22Rv1 (cell line): ENCODE data around the gene PRRC2B.
"Not testable (repeated sequence)": the region's sequence is repeated elsewhere in the genome, so short reads cannot be mapped to it uniquely, and the experiment has no call there.

Source experiments
- H3K27ac ChIP-seq: fragments of 450-650 bp; 2 replicates; pipeline ENCODE4 v1.5.1; 2017
- ZFX ChIP-seq: fragments of 450-650 bp; IDR thresholded peaks from 2 replicates; pipeline ENCODE4 v1.6.1; 2017; ENCODE audit warnings: antibody characterized with exemption, borderline replicate concordance
- TF ChIP-seq, protein P1 (sequence below): fragments of 450-650 bp; IDR thresholded peaks from 2 replicates; pipeline ENCODE4 v1.5.1; 2017; ENCODE audit warnings: mild to moderate bottlenecking

Gene PRRC2B

GRCh38 chr9:131502781-131503625 is 109.1 kb downstream of the PRRC2B start, which contains the start of gene POMT1:
TSS of gene POMT1 (plus strand) at chr9:131502918. CDS start at chr9:131504219, 1,301 bp downstream.
- H3K27ac ChIP-seq: peak within 1 kb of the TSS; percentile 70
- TF ChIP-seq ZFX: no peak
- TF ChIP-seq, protein P1, sequence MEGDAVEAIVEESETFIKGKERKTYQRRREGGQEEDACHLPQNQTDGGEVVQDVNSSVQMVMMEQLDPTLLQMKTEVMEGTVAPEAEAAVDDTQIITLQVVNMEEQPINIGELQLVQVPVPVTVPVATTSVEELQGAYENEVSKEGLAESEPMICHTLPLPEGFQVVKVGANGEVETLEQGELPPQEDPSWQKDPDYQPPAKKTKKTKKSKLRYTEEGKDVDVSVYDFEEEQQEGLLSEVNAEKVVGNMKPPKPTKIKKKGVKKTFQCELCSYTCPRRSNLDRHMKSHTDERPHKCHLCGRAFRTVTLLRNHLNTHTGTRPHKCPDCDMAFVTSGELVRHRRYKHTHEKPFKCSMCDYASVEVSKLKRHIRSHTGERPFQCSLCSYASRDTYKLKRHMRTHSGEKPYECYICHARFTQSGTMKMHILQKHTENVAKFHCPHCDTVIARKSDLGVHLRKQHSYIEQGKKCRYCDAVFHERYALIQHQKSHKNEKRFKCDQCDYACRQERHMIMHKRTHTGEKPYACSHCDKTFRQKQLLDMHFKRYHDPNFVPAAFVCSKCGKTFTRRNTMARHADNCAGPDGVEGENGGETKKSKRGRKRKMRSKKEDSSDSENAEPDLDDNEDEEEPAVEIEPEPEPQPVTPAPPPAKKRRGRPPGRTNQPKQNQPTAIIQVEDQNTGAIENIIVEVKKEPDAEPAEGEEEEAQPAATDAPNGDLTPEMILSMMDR: no peak

- no peak for TF ChIP-seq ZFX
- TF ChIP-seq, protein P1: no peak
- peak overlapping the region; percentile 70 for H3K27ac ChIP-seq
Observed at GRCh38 chr9:131503626-131504465, 110.0 kb downstream of the PRRC2B start.

GRCh38 chr9:131505012-131505411 is 111.1 kb downstream of the PRRC2B start:
- TF ChIP-seq ZFX: no peak
- TF ChIP-seq, protein P1: no peak
- H3K27ac ChIP-seq: no peak overlapping the region

DNA sequence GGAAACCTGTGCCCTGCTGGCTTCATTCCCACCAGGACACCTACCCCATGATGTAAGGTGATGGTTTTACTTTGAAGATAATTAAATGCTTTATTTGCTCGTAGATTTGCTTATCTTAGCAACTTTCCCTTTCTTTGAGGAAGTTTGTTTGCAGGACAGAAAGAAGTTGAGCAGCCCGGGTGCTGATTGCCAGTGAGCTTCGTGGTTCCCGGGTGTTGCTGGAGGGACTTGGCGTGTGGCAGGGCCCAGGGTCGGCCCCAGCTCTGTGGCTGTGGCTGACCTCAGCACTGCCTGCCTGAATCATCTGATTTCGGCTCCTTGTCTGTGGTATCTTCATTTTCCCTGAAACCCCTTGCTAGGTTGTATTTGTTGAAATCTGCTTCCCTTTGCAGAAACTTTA is 117.5 kb downstream of the PRRC2B start:
- no peak for TF ChIP-seq ZFX
- H3K27ac ChIP-seq: no peak overlapping the region

DNA sequence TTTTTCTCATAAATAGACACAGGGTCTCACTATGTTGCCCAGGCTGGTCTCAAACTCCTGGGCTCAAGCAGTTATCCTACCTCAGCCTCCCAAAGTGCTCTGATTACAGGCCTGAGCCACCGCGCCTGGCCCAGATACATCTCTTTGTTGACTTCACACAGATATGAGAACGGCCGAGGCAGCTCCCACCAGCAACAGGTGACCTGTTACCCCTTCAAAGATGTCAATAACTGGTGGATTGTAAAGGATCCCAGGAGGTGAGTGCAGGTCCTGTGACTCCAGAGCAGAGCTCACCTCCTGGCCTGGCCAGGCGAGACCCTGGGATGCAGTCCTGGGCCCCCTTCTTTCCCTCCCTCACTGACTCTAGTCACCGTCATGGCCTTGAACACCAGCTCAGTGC is 118.0 kb downstream of the PRRC2B start:
- TF ChIP-seq, protein P1: no peak
- TF ChIP-seq ZFX: no peak
- no peak overlapping the region for H3K27ac ChIP-seq

DNA sequence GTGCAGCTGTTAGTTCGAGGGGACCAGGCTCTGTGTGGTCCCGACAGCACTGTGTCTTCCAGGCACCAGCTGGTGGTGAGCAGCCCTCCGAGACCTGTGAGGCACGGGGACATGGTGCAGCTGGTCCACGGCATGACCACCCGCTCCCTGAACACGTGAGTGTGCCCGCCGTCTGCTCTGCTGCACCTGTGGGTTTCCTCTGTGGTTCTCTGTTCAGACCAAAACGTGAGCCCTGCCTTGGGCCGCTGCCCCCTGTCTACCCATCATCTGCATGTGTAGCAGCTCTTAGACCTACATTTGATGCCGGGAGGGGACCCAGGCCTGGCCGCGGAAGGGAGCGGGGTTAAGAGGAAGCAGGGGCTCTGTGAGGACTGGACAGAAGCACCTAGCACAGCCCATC is 119.3 kb downstream of the PRRC2B start:
- H3K27ac ChIP-seq: no peak overlapping the region
- TF ChIP-seq, protein P1: no peak
- no peak for TF ChIP-seq ZFX

DNA sequence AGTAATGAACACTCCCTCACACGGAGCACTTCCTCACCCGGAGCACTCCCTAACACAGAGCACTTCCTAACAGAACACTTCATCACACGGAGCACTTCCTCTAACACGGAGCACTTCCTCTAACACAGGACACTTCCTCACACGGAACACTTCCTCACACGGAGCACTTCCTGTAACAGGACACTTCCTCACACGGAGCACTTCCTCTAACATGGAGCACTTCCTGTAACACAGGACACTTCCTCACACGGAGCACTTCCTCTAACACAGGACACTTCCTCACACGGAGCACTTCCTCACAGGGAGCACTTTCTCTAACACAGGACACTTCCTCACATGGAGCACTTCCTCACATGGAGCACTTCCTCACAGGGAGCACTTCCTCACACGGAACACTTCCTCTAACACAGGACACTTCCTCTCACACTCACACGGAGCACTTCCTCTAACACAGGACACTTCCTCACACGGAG is 121.7 kb downstream of the PRRC2B start:
- not testable (repeated sequence) for H3K27ac ChIP-seq

- H3K27ac ChIP-seq: no peak overlapping the region
- no peak for TF ChIP-seq ZFX
- TF ChIP-seq, protein P1: no peak
Observed at GRCh38 chr9:131516100-131516499, 122.2 kb downstream of the PRRC2B start.
